ENCODE results near the gene ERF. TPM values are rescaled to one million over a fixed set of nuclear protein-coding genes. Genes with fewer than 3 reads are reported as not detected.
A peak's percentile ranks its signal among the peaks of the same experiment; 100 is the strongest.

ERF gene
- total and polyA plus RNA-seq, 2 of the 4 experiments (the other 2 are of a cell fraction), result 5.2 to 32.4 TPM

- peak overlapping the region; percentile 75 for H3K27ac ChIP-seq (ENCODE audit: insufficient read depth, low read length)
- ChIA-PET POLR2A (ENCODE audit: unreplicated experiment) (interaction anchor here (0.7 kb wide), 1 partner anchor 14 kb away, joined by 3 read pairs; no protein-coding TSS in a partner anchor), CTCF (interaction anchor here (1.1 kb wide), 1 partner anchor 147 kb away, joined by 3 read pairs; no protein-coding TSS in a partner anchor)
- H2AK5ac ChIP-seq (ENCODE audit: low read depth, low read length), result peak overlapping the region; percentile 47
- peaks cover 12% of the 10 kb centered on the region for H3K4me1 ChIP-seq (ENCODE audit: control insufficient read depth, insufficient read depth, low read length)
- peak overlapping the region; percentile 87 for H4K91ac ChIP-seq (ENCODE audit: insufficient read depth, low read depth, low read length)
- peak overlapping the region; percentile 27 to 93 for H4K8ac ChIP-seq (ENCODE audit: low read depth in 2 of 2, low read length in 2 of 2)
- H3K4me3 ChIP-seq (ENCODE audit: insufficient read depth, low read depth, low read length), result peak overlapping the region; percentile 47
- dilution Hi-C loops (cut with HindIII; ENCODE audit: low sequenced_read_pairs, unreplicated experiment) (no loop called here), in situ Hi-C loops (cut with MboI; ENCODE audit: low sequenced_read_pairs) (no loop called here), intact Hi-C loops (cut with micrococcal nuclease) (loop anchor here (2.0 kb wide), 1 partner anchor 25 kb away; no protein-coding TSS in a partner anchor)
- H2BK5ac ChIP-seq (ENCODE audit: low read depth, low read length, poor library complexity, severe bottlenecking), result peak overlapping the region; percentile 85
- H2BK120ac ChIP-seq (ENCODE audit: low read depth, low read length), result peak overlapping the region; percentile 83
- H3K9me1 ChIP-seq (ENCODE audit: insufficient read depth, low read length), result peaks cover 7% of the 10 kb centered on the region; the same call in 1 of the 2 replicates
- H3K9me3 ChIP-seq (ENCODE audit: control insufficient read depth, insufficient read depth, low read length), result no peaks in the 10 kb centered on the region
- H3K4me2 ChIP-seq (ENCODE audit: low read depth, low read length), result peak overlapping the region; percentile 73
- TF ChIP-seq POLR2A (IDR thresholded peaks at IDR 0.05; ENCODE audit: low read depth, low read length) (no peak), CTCF (conservative IDR thresholded peaks at IDR 0.05; ENCODE audit: low read depth, low read length) (no peak), ELK1 (IDR thresholded peaks at IDR 0.05; ENCODE audit: borderline replicate concordance, low read depth, low read length) (no peak), MXI1 (IDR thresholded peaks at IDR 0.05; ENCODE audit: borderline replicate concordance, low read depth, low read length) (no peak)
- H3K79me1 ChIP-seq (ENCODE audit: low read depth in 1 of 2, low read length in 2 of 2), result peaks cover 0 to 21% of the 10 kb centered on the region in 2 experiments; a peak in 3 of 4 replicates
- no peaks in the 10 kb centered on the region for H3K36me3 ChIP-seq (ENCODE audit: control insufficient read depth, insufficient read depth, low read length)
- H2AK9ac ChIP-seq (replicated peaks; ENCODE audit: low read depth, low read length, poor library complexity), result peak overlapping the region; percentile 93
- peak overlapping the region; percentile 64 for H3K9ac ChIP-seq (ENCODE audit: low read depth, low read length)
- peaks cover 23% of the 10 kb centered on the region for H4K20me1 ChIP-seq (ENCODE audit: insufficient read depth, low read length)
- H3K14ac ChIP-seq (replicated peaks; ENCODE audit: low read depth, low read length), result peak overlapping the region; percentile 97
- H3K18ac ChIP-seq (ENCODE audit: low read depth, low read length), result peak overlapping the region; percentile 11
- ATAC-seq (ENCODE audit: low read depth) (peak; percentile 4), DNase-seq (peak; percentile 46)
- H2BK15ac ChIP-seq (ENCODE audit: low read depth, low read length), result peak overlapping the region; percentile 23; the same call in 1 of the 3 replicates
- WGBS, 2 experiments (ENCODE audit: extremely low coverage in 2 of 2, insufficient read length in 1 of 2), result 3% methylated on average over 7 of the region's 38 CpGs; no CpG with 5 or more reads in 1 of the 2 experiments
- H2BK20ac ChIP-seq (ENCODE audit: low read depth, low read length), result no peak overlapping the region
- H4K5ac ChIP-seq (ENCODE audit: low read depth, low read length), result peak overlapping the region; percentile 42
- peak overlapping the region; percentile 92 for H3K23ac ChIP-seq (ENCODE audit: low read depth, low read length)
- H3K27me3 ChIP-seq (ENCODE audit: control insufficient read depth, insufficient read depth, low read length), result no peaks in the 10 kb centered on the region
- no TSS peak for BruUV-seq (replicated peaks)
- peak overlapping the region; percentile 93 for H2AFZ ChIP-seq (replicated peaks; ENCODE audit: low read length, poor library complexity)
- H3K56ac ChIP-seq (ENCODE audit: extremely low read depth, insufficient read depth, low read length), result peak overlapping the region; percentile 82
- peak overlapping the region; percentile 93 for H3K4ac ChIP-seq (ENCODE audit: low read depth, low read length)
These were observed 1.1 kb upstream of the ERF start for GRCh38 chr19:42255766-42256745.
